ENCODE measurements around the gene CBX1. TPM values are rescaled to one million over a fixed set of nuclear protein-coding genes. Genes with fewer than 3 reads are reported as not detected.
A peak's percentile ranks its signal among the peaks of the same experiment; 100 is the strongest.
"Not testable (repeated sequence)": the region's sequence is repeated elsewhere in the genome, so short reads cannot be mapped to it uniquely, and the experiment has no call there.

CBX1 gene
- total RNA-seq, 1 donor from 2014 or later = 31.2 TPM

- no peak for DNase-seq (ENCODE audit: low spot score)
- intact Hi-C loops (cut with DNase I) = no loop called here
Measured at GRCh38 chr17:48037838-48038323, 63.4 kb downstream of the CBX1 start.

GRCh38 chr17:48037036-48037837 lies 64.0 kb downstream of the CBX1 start, which contains the start of gene COPZ2:
Gene COPZ2, minus strand, starts transcription at chr17:48037797. Its CDS starts 20 bp downstream, at chr17:48037777.
- intact Hi-C loops (cut with DNase I) = no loop called here
- DNase-seq (ENCODE audit: low spot score) = no peak

GRCh38 chr17:48036693-48037035 lies 64.6 kb downstream of the CBX1 start:
- no peak for DNase-seq (ENCODE audit: low spot score)
- intact Hi-C loops (cut with DNase I) = no loop called here

- intact Hi-C loops (cut with DNase I) = not testable (repeated sequence)
Measured at GRCh38 chr17:48034734-48035133, 66.5 kb downstream of the CBX1 start.

GRCh38 chr17:48031966-48032365 lies 69.3 kb downstream of the CBX1 start:
- intact Hi-C loops (cut with DNase I) = no loop called here
- DNase-seq (ENCODE audit: low spot score) = no peak

More at GRCh38 chr17:48034734-48035133, 66.5 kb downstream of the CBX1 start:
- DNase-seq (ENCODE audit: low spot score) = not testable (repeated sequence)

GRCh38 chr17:48030531-48030930 lies 70.7 kb downstream of the CBX1 start:
- peak; percentile 75 for DNase-seq (ENCODE audit: low spot score)
- intact Hi-C loops (cut with DNase I) = no loop called here

- peak; percentile 56 for DNase-seq (ENCODE audit: low spot score)
- intact Hi-C loops (cut with DNase I) = loop anchor here (10.0 kb wide), 1 partner anchor 586 kb away; the partner anchor contains the start of genes HOXB7 and HOXB8
Measured at GRCh38 chr17:48028736-48029135, 72.5 kb downstream of the CBX1 start.

GRCh38 chr17:48027322-48027981 lies 73.8 kb downstream of the CBX1 start:
- no peak for DNase-seq (ENCODE audit: low spot score)
- intact Hi-C loops (cut with DNase I) = loop anchor here (10.0 kb wide), 1 partner anchor 587 kb away; the partner anchor contains the start of genes HOXB7 and HOXB8

GRCh38 chr17:48026502-48027321 lies 74.6 kb downstream of the CBX1 start:
- peak; percentile 93 for DNase-seq (ENCODE audit: low spot score)
- intact Hi-C loops (cut with DNase I) = loop anchor here (1.0 to 10.0 kb wide), 2 partner anchors 48 to 588 kb away; partner anchors contain the start of genes HOXB7 and HOXB8

GRCh38 chr17:48025904-48026501 lies 75.3 kb downstream of the CBX1 start:
- DNase-seq (ENCODE audit: low spot score) = no peak
- intact Hi-C loops (cut with DNase I) = loop anchor here (1.0 to 10.0 kb wide), 4 partner anchors 25 to 589 kb away; partner anchors contain the start of genes HOXB7 and HOXB8

GRCh38 chr17:48025040-48025903 lies 76.0 kb downstream of the CBX1 start:
- intact Hi-C loops (cut with DNase I) = loop anchor here (1.0 to 10.0 kb wide), 3 partner anchors 26 to 590 kb away; partner anchors contain the start of genes HOXB7 and HOXB8
- peak; percentile 99 for DNase-seq (ENCODE audit: low spot score)

- no peak for DNase-seq (ENCODE audit: low spot score)
- intact Hi-C loops (cut with DNase I) = loop anchor here (1.0 to 10.0 kb wide), 3 partner anchors 26 to 590 kb away; partner anchors contain the start of genes HOXB7 and HOXB8
Measured at GRCh38 chr17:48024149-48025039, 76.9 kb downstream of the CBX1 start.

- intact Hi-C loops (cut with DNase I) = loop anchor here (2.0 to 10.0 kb wide), 2 partner anchors 27 to 591 kb away; partner anchors contain the start of genes HOXB7 and HOXB8
- peak; percentile 91 for DNase-seq (ENCODE audit: low spot score)
Measured at GRCh38 chr17:48023400-48024148, 77.7 kb downstream of the CBX1 start.

- DNase-seq (ENCODE audit: low spot score) = no peak
- intact Hi-C loops (cut with DNase I) = loop anchor here (10.0 kb wide), 1 partner anchor 592 kb away; the partner anchor contains the start of genes HOXB7 and HOXB8
Measured at GRCh38 chr17:48022901-48023300, 78.4 kb downstream of the CBX1 start.

- no peak for DNase-seq (ENCODE audit: low spot score)
- intact Hi-C loops (cut with DNase I) = loop anchor here (10.0 kb wide), 1 partner anchor 593 kb away; the partner anchor contains the start of genes HOXB7 and HOXB8
Measured at GRCh38 chr17:48021934-48022333, 79.3 kb downstream of the CBX1 start.
